ENCODE data around the gene CRABP1.

CRABP1 gene

DNA sequence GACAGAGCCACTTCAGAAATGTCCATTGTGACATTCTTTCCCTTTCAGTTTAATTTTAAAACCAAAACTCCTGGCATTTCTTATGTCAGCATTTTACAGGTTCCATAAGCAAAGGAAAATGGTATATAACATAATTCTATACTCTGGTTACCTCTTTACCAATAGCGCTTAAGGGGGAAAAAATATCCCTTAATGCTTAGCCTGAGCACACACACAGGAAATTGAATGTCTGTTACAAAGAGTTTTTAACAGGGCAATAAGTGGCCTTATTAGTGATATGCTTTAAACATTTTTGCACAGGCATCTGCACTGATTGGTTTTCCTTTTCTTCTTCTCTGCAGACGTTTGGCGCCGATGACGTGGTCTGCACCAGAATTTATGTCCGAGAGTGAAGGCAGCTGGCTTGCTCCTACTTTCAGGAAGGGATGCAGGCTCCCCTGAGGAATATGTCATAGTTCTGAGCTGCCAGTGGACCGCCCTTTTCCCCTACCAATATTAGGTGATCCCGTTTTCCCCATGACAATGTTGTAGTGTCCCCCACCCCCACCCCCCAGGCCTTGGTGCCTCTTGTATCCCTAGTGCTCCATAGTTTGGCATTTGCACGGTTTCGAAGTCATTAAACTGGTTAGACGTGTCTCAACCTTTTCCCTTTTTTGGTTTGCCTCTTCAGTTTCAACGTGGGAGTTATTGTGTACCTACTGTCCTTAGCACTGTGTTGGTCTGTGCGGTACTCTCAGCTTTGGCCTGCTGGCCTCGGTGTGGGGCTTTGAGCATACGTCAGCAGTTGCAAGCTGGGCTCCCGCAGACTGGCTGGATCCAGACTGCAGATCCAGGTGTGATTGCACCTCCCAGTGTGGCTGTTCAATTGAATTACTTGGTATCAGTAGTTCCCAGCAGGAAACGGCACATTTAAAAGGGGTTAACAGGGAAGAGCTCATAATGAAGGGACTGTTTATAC, 7.7 kb downstream of the CRABP1 start:
- DNase-seq: no peak

DNA sequence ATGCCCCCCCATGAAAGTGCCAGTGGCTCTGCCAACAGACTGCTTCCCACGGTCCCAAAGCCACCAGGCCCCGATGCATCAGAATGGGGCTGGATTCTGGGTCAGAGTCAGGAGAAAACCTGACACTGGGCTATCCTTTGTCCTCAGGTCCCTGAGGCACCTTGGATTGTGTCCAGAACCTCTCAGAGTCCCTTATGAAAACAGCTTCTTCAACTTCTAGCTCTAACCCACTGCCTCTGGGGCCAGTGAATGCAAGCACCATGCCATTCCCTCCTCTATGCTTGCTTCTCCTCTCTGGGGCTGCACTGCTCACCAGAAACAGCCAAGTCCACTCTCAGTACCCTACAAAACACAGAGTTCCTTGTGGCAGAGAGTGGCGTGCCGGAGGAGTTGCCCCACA, 9.9 kb downstream of the CRABP1 start:
- no peak for DNase-seq

DNA sequence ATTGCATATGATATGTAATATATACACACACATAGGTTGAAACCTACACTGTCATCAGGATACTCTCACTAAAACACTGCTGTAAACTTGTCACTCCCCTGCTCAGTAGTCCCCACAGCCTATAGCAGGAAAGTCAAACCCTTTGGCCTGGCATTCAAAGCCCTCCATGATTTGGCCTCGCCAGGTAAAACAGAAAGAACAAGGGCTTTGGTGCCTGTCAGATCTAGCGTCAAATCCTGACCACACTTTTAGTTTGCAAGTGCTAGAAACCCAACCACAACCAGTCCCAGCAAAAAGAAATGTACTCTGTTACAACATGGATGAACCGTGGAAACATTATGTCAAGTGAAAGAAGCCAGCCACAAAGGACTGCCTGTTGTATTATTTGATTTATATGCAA, 11.4 kb downstream of the CRABP1 start:
- DNase-seq: no peak

DNA sequence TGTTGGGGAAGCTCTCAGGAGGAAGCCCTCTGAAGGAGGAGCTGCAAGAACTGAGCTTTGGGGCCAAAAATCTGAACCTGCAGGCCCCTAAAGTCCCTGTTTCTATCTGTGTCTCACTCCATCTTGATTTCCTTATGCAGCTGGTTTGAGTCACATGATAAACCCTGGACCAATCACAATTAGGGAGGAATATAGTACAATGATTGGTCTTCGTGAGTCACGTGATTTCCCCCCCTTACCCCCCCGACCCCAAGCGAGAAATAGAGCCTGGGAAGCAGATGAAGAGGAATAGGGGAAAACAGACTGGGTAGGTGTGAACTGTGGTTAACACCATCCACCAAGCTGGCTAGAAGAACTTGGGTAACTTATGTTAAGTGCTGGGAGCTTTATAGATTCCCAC, 12.9 kb downstream of the CRABP1 start:
- DNase-seq: no peak

DNA sequence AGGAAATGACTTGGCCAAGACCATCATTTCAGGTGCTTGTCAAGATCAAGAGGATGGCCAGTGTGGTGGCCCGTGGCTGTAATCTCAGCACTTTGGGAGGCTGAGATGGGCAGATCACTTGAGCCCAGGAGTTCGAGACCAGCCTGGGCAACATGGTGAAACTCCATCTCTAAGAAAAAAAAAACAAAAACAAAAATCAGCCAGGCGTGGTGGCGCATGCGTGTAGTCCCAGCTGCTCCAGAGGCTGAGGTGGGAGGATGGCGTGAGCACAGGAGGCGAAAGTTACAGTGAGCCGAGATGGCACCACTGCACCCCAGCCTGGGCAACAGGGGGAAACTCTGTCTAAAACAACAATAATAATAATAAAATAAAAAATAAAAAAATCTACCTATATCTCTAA, 15.0 kb downstream of the CRABP1 start:
- DNase-seq: no peak

DNA sequence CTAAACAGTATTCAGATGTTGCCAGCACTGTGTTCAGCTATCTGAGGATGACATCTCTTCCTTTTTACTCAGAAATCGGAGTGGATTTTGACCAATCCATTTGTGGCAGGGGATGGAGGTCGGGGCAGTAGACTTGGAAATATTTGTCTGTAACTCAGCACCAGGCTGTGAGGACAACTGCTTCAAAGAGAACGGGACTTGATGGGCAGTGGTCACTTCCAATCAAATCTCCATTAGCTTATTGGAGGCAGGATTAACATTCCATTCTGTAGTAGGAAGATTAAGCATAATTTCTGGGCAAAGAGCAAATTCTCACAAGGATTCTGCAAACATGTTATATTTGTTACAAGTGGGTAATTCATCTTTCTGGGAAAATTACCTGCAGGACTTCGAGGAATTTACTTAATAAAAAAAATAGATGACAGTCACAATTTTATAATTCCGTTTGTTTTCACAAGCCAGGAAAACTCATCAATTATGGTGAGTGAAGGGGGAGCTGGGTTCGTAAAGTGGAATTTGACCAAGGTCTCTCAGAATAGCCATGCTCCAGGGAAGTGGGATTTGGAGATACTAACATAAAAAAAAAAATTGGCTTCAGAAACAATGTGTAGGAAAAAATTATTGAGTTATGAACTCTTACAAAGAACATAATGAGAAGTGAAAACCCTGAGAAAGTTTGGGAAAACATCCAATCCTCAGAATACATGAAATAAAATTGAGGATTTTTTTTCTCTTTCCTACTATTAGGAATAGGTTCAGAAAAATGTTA, 18.1 kb downstream of the CRABP1 start:
- no peak for DNase-seq

DNA sequence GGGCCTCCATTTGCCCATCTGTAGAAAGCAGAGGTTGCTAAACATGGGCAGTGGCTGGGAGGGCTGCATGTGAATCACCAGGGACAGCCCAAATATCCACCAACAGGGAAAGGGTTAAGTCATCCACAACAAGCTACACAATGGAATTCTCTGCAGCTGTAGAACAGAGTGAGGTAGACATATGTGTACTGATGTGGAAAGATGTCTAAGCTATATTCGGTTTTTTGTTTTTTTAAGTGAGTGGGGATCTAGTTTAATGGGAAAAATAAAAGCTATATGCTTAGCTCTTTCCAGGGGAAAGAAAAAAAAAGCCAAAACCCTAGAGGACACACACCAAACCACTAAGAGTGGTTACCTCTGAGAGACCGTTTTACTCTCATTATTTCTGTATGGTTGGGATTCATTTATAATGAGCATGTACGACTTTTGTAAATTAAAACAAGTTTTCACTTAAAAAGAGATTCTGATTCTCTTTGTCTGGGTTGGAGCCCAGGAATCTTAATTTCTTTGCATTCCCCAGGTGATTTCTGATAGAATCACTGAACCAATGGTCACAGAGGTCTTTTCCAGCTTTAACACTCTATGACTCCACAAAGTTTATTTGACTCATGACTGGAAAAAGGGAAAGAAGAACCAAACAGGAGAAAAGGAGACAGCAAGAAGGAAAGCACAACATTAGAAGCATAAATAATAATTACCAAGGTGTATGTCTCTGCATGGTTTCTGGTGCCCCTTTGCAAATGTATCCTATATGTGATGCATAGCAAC, 19.1 kb downstream of the CRABP1 start:
- no peak for DNase-seq

DNA sequence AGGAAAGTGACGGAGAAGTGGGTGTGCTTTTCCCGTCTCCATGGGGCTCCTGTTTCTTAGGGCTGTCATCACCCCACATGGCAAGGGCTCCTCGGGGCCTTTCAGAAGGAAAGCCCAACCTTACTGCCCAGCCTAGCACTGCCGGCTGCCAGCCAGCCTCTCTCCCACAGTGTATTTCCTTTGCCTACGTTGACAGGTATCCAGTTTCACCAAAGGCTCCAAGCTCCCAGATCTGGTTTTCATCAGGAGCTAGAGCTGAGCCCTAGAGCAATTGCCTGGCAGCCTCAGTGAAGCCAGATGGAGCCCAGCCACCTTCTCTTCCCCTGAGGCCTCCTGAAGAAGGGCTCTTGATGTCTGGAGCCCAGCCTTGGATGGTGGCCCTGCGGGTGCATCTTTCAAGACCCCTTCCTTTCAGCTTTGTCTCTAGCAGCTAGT, 20.2 kb downstream of the CRABP1 start:
- no peak for DNase-seq

DNA sequence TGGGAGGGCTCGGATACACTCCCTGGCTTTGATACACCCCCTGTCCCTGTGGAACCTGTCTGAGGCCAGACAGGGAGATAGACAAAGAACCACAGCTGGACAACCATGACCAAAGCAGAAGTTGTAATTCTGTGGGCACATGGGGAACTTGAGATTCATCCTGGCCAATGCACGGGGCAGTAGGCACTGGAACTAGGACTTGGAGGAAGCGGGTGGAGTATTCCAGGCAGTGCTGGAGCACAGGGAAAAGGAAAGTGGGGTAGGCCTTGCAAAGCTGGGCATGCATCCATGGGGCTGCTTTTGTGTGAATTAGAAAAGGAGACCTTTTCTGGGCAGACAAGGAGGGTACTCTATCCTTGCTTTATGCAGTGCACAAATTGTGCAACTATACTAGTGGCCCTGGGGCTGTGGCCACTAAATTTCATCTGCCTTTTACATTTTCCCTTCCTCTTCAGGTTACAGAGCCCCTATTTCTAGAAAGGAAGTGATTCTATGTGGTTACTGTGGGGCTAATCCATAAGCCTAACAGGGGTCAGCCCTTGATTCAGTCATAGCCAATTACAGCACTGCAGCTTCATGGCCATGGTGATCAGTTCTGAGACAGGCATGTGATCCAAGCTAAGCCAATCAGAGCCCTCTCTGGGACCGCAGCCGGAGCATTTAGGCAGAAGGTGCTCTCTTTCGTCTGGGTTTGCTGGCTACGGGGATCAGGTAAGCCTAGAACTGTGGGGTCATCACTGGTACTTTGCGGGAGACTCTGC, 21.0 kb downstream of the CRABP1 start:
- DNase-seq: no peak

DNA sequence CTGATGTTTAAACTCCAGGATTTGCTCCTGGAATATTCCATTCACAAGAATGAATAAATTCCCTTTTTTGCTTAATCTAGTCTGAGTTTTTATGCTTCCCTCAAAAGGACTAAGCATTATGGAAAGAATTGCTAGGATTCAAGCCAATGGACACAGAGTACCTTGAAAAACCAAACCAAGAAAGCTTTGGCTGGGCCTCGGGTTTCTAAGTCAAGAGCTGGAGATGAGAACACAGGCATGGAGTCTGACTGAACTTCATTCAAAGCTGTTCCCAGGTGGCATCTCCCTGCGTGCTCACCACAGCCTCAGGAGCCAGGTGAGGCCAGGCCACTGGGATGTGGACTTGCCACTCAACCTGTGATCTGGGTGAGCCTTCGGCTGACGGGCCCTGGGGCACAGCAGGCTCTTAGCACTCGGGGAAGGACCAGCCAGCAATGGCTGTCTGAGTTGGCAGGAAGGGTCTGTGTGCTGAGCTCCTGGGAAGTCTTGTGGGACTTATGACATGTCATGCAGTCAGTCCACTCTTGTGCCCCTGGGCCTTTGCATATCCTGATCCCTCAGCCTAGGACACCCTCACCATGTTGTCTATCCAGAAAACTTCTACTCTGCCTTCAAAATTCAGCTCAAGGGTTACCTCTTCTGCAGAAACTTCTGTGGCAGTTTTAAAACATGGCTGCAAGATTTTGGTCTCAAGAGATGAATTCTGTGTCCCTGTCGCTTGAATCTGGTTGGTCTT, 21.8 kb downstream of the CRABP1 start:
- no peak for DNase-seq

DNA sequence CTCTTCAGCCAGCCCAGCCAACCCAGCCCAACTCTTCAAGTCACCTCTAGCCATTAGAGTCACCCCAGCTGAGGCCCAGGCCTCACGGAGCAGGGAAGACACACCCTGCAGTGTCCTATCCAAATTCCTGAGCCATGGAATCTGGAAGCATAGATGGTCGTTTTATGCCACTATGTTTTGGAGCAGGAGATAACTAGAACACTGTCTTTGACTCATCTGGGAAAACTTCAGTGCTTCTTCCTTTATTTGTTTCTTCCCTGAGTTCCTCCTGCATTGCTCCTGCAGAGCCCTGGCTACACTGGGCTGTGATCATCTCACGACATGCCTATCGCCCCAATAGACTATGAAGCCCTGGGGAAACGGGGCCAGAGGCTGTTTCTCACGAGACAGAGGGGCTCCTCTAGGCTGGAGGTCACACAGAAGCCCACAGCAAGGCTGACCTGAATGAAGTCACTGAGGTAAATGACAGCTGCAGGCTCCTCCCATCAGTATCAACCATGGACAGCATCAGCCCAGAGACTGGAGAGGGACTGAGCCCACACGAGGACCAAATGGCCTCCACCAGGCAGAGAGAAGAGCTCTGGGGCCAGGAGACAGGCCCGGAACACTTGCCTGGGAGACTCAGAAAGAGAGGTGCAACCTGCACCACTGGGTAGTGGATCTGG, 22.7 kb downstream of the CRABP1 start:
- no peak for DNase-seq

DNA sequence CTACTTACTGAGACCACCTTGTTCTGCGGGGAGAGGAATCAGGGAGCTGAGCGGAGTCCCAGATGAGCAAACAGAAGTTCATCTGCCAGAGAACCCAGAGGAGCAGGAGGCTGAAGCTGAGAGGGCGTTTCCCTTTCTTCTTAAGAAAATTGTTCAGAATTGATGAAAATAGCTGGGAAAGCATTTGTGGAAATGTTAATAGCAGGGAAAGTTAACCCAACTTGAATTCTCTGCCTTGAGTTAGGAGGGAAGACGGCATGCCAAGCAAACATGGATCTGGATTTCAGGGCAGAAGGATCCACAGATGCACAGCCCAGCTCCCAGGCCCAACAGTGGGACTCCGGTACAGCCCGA, 23.2 kb downstream of the CRABP1 start:
- DNase-seq: no peak

DNA sequence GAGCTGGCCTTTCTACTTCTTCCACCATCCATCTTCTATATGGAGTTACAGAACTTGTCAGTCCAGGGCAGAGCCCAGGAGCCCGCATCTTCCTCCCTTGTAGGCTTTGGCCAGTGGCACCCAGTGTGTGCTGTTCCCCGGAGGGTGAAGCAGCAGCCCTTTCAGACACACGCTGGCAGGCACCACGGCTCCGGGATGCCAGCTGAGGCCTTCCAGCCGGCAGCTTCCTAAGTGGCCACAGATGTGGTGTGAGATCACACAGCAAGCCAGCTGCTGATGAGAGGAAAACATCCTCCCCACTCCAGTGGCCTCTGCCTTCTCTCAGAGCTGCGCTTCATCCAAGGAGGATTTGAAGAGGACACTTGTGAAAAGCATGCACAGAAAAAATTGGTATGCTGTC, 24.1 kb downstream of the CRABP1 start:
- no peak for DNase-seq

DNA sequence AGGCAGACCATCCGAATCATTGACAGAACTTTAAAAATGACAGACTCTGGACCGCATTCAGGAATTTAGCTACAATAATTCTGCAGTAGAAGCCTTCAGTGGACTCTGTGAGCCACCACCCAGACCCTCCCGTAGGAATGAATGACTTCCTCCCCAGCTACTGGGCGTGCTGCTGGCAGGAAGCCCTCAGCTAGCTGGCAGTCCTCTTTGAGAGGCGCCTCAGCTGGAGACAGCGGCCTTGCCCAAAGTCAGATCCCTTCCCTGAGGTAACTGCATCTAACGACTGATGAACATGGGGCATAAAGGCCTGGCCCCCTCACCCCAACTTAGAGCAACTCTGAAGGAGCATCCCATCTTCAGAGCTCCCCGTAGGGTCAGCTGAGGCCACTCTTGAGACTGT, 25.8 kb downstream of the CRABP1 start:
- DNase-seq: peak; percentile 28

DNA sequence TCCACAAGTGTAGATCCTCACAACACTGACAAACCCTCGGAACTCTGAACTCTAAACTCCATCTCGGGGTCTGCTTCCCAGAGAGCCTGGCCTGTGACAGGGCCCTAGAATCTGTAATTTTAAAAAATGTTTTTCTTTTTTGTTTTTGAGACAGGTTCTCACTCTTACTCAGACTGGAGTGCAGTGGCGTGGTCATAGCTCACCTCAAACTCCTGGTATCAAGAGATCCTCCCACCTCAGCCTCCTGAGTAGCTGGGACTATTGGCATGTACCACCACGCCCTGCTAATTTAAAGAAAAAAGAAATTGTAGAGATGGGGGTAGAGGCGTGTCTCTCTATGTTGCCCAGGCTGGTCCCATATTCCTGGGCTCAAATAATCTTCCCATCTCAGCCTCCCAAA, 26.2 kb downstream of the CRABP1 start:
- DNase-seq: no peak

DNA sequence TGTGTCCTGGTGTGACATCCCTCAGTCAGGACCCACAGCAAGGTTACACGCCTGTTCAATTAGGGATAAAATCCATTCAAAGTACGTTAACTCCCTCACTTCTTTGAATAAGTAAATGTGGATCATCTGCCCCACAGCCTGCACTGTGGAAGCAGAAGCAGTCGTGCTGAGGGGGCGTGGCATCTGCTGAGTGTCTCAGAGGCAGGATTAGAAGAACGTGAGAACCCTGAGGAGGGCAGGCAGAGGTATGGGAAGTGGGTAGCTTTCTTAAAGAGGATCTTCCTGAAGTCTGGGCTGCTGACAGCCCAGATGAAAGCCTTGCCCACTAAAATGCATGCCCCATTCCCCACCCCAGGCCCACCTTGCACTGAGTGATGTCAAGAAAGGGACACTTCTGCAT, 28.5 kb downstream of the CRABP1 start:
- peak; percentile 21 for DNase-seq

DNA sequence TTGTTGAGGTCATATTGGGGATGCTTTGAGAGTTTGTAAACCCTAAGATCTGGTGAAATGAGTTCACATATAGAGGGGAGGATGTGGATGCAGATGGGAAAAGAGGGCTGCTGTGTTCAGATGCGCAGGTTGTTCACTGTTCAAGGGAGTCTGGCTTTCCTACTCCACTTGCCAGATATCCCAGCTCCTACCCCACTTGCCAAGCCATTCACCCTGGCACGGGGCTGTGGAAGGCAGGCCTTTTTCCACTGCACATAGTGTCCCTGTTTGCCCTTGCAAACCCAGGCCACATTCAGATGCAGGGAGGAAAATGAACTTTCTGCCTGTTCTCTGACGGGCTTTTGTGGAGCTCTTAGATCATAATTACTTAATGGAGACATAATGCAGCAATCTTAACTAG, 29.0 kb downstream of the CRABP1 start:
- no peak for DNase-seq

DNA sequence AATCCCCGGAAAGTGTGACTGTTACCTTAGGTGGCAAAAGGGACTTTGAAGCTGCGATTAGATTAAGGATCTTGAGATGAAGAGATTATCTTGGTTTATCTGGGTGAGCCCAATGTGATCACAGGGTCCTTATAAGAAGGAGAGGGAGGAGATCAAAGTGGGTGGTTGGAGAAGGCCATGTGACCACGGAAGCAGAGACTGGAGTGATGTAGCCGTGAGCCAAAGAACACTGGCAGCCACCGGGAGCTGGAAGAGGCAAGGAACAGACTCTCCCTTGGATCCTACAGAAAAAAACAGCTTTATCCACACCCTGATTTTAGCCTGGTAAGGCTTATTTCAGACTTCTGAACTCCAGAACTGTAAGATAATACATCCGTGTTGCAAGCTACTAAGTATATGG, 29.9 kb downstream of the CRABP1 start:
- no peak for DNase-seq

DNA sequence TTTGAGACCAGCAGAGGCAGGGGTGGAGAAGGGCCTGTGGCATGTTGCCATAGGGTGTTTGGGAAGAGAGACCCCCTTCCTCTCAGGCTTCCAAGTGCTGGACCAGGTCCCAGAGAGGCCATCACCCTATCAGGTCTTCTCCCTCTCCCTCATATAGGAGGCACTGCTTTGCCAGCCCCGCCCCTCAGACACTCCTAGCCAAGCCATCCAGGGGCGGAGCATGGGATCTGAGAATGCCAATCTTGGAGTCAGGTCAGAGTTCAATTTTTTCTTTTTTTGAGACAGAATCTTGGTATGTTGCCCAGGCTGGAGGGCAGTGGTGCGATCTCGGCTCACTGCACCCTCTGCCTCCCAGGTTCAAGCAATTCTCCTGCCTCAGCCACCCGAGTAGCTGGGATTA, 32.7 kb downstream of the CRABP1 start:
- no peak for DNase-seq

DNA sequence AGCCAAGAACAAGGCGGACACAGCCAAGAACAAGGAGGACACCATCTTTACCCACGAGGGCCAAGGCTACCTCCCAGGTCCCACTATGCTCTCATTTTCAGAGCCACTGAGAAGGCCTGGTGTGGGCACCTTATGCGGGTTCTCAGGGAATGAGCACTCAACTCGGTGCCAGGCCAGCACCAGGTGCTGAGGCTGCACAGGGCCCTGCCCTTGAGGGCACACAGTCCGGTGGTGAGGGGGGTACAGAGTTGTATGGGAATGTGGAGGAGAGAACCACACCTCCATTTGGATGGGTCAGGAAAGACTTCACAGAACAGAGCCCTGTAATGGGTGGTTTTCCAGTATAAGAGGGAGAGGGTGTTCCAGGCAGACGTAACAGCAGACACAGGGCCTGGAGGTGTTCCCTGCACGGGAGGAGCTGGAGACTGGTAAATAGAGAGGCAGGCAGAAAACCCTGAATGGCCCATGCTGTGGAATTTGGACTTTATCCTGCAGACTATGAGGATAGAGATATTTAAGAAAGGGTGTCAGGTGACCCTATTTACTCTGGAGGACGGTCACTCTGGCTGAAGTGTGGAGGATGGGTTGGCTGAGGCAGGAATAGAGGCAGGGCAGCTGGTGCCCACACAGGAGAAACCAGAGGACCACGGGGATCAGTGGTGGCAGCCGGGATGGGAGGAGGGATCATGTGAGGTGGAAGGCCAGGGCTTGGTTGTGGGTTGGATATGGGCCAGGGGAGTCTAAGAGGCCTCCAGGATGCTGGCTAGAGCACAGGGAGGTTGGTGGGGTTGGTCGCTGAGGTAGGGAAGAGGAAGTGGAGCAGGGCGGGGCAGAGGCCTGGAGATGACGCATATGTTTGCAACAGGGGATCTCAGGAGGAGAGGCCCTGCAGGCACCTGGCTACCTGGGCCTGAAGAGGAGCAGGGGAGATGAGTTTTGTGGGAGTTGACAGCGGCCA, 34.6 kb downstream of the CRABP1 start:
- DNase-seq: peak; percentile 52
